ENCODE measurements around the gene FYB1.

The FYB1 gene

DNA sequence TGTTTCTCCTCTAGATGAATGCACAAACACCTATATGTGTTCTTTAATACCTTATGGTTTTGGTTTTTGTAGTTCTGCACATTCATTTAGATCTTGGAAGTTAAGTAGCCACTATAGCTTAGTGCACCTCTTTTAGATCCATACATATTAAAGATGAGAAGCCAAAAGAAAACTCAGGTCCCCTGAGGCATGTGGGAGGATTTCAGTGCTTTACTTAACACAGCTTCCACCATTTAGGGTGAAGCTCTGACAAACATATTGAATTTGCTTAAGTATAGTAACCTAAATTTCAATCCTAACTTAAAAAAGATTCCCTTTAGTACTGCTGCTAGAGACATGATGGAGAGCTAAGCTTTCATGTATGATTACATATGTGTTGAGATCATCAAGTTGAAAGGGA is 119.5 kb downstream of the FYB1 start:
- DNase-seq: no peak
- peaks cover 28% of the 10 kb centered on the region for H3K4me1 Mint-ChIP-seq
- no peak overlapping the region for H3K4me3 Mint-ChIP-seq
- H3K27ac Mint-ChIP-seq: peak overlapping the region; percentile 29
- no peaks in the 10 kb centered on the region for H3K27me3 Mint-ChIP-seq
- CTCF ChIA-PET: interaction anchor here (0.6 to 1.5 kb wide), 3 partner anchors 19 to 465 kb away, joined by 3 read pairs; no protein-coding TSS in a partner anchor
- H3K36me3 Mint-ChIP-seq: peaks cover 25% of the 10 kb centered on the region
- no peaks in the 10 kb centered on the region for H3K9me3 Mint-ChIP-seq

DNA sequence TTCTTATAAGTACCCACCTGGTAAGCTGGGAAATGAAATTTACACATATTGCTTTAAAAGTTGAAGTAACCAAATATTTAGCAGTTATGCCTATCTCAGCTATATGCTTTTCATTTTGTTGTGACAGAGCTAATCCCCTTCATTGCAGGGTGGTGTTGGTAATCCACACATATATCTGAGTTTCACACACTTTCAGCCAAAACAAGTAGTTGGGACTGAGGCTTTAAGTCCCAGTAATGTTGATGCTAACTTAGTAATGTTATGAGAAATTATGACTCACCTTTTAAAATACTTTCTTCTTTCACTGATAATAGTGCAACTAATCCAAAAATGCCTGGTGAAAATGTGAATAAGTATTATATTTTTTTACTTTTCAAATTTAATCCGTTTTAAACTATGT is 126.0 kb downstream of the FYB1 start:
- Mint-ChIP-seq H3K36me3 (no peaks in the 10 kb centered on the region), H3K27me3 (peaks cover 21% of the 10 kb centered on the region), H3K4me1 (no peaks in the 10 kb centered on the region), H3K4me3 (no peak overlapping the region), H3K9me3 (no peaks in the 10 kb centered on the region), H3K27ac (no peak overlapping the region)
- CTCF ChIA-PET: interaction anchor here (0.6 to 1.5 kb wide), 2 partner anchors 13 to 88 kb away, joined by 4 read pairs; no protein-coding TSS in a partner anchor
- no peak for DNase-seq

DNA sequence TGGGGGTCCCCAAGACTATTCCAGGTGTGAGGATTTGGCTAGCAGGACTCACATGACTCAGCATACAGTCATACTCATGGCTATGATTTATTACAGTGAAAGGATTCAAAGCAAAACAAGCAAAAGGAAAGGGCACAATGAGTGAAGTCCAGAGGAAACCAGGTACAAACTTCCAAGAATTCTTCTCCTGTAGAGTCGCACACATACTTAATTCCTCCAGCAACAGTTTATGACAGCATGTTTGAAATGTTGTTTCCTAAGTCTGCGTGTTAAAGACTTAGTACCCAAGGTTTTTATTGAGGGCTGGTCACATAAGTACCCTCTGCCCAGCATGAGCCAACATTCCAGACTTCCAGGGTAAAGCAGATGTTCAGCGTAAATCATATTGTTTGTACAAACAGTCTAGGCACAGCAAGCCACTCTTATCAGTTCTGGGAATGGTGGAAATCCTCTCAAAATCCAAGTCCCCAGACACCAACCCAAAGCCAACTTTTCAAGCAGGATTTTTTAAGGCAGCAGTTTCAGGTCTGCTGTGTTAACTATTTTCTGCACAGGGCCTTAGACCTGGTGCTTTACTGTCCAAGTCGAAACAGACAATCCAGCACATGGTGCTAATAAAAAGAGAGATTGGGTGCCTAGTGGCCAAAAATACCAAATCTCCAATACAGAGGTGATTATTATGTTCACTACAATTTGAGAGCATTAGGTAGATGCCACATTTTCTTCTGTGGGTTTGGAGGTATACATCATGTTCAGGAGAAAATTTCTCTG is 126.6 kb downstream of the FYB1 start:
- Mint-ChIP-seq H3K4me3 (no peak overlapping the region), H3K9me3 (no peaks in the 10 kb centered on the region), H3K27me3 (peaks cover 22% of the 10 kb centered on the region), H3K4me1 (no peaks in the 10 kb centered on the region), H3K27ac (no peak overlapping the region), H3K36me3 (no peaks in the 10 kb centered on the region)
- no peak for DNase-seq
- CTCF ChIA-PET: interaction anchor here (1.5 kb wide), 1 partner anchor 12 kb away, joined by 4 read pairs; no protein-coding TSS in a partner anchor

DNA sequence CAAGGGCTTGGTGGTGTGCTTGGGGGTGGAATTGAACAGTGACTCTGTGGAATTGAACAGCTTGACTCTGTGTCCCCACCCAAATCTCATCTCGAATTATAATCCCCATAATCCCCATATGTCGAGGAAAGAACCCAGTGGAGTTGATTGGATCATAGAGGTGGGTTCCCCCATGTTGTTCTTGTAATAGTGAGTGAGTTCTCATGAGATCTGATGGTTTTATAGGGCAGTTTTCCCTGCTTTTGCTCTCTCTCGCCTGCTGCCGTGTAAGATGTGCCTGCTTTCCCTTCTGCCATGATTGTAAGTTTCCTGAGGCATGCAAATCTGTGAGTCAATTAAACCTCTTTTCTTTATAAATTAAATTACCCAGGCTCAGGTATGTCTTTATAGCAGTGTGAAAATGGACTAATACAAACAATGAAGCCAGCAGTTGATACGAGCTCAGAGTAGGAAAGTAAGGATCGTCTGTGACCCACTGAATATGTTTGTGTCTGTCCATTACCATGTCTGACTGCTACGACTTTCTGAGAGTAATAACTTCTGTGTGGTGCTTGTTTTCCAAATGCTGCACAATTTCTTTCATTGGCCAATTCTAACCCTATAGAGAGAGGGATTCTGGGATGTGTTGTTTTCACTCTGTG is 127.3 kb downstream of the FYB1 start:
- DNase-seq: no peak
- CTCF ChIA-PET: no interaction called here
- Mint-ChIP-seq H3K9me3 (no peaks in the 10 kb centered on the region), H3K36me3 (no peaks in the 10 kb centered on the region), H3K27me3 (peaks cover 22% of the 10 kb centered on the region), H3K4me1 (no peaks in the 10 kb centered on the region), H3K4me3 (no peak overlapping the region), H3K27ac (no peak overlapping the region)

DNA sequence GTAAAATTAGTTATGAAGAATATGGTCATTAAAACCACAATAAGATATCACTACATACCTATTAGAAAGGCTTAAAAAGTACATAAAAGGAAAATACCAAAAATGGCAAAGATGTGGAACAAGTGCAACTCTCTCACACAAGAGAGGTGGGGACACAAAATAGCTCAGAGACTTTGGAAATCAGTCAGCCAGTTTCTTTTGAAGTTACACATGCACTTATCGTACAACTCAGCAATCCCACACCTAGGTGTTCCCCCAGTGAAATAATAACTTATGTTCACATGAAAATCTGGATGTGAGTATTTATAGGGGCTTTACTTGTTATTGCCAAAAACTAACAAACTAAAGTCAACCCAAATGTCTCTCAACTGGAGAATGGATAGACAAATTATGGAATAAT is 135.4 kb downstream of the FYB1 start:
- H3K27ac Mint-ChIP-seq: no peak overlapping the region
- CTCF ChIA-PET: no interaction called here
- no peak for DNase-seq
- H3K27me3 Mint-ChIP-seq: peaks cover 47% of the 10 kb centered on the region
- no peaks in the 10 kb centered on the region for H3K4me1 Mint-ChIP-seq
- H3K36me3 Mint-ChIP-seq: peaks cover 4% of the 10 kb centered on the region
- no peak overlapping the region for H3K4me3 Mint-ChIP-seq
- H3K9me3 Mint-ChIP-seq: no peaks in the 10 kb centered on the region

DNA sequence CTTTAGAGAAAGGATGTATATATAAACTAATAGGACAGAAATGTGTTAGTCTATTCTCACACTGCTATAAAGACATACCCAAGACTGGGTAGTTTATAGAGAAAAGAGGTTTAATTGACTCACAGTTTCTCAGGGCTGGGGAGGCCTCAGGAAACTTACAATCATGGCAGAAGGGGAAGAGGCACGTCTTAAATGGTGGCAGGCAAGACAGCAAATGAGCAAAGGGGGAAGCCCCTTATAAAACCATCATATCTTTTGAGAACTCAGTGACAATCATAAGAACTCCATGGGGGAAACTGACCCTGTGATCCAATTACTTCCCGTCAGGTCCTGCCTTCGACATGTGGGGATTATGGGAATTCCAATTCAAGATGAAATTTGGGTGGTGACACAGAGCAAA is 136.4 kb downstream of the FYB1 start:
- CTCF ChIA-PET: no interaction called here
- Mint-ChIP-seq H3K27ac (no peak overlapping the region), H3K9me3 (no peaks in the 10 kb centered on the region), H3K36me3 (peaks cover 4% of the 10 kb centered on the region), H3K4me3 (no peak overlapping the region), H3K4me1 (no peaks in the 10 kb centered on the region), H3K27me3 (peaks cover 41% of the 10 kb centered on the region)
- no peak for DNase-seq

DNA sequence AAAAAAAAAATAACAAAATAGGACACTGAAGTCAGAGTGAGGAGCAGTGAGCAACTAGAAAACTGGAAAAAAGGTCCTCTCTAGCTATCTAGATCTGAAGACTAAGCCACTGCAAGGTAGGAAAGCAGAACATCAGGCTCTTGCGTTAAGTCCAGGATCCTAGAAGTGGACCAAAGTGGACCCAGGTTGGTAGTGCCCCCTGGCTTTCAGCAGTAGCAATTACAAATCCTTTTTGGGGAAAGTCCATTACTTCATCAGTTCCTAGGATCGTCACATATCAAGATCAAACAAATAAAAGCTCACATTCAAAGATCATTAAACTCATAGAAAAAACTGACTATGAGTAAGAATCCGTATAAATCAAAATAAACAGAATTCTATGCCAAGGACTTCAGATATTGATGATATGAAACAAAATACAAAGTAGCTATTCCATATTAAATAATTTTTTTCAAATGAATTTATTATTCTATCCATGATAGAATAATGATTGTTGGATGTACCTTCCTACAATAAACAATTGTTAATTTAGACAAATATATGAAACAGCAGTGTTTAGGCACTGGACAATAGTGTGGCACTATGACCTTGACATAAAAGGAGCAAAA is 138.7 kb downstream of the FYB1 start:
- peak; percentile 42 for DNase-seq
- Mint-ChIP-seq H3K4me3 (no peak overlapping the region), H3K27me3 (peaks cover 40% of the 10 kb centered on the region)

DNA sequence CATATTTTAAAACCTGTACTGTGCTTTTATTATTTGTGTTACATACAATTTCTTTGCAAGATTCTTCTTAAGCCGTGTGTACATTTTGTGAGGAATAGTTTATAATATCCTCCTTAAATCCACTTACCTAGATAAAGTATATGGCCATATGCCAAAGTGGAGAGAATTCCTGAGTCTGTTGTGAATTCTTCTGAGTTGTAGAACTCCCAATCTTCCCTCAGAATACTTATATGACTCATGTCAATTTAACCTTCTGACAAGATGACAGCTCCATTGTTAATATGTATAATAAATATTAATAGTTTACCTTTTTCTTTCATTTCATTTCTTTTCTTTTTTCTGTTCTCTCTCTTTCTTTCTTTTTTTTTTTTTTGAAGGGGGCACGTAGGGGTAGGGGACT is 139.2 kb downstream of the FYB1 start:
- Mint-ChIP-seq H3K4me3 (no peak overlapping the region), H3K27me3 (peaks cover 40% of the 10 kb centered on the region), H3K36me3 (peaks cover 4% of the 10 kb centered on the region), H3K9me3 (no peaks in the 10 kb centered on the region), H3K27ac (no peak overlapping the region), H3K4me1 (peaks cover 22% of the 10 kb centered on the region)
- CTCF ChIA-PET: interaction anchor here (0.5 to 2.5 kb wide), 22 partner anchors 9 to 636 kb away, joined by 3 to 13 read pairs (median 4); no protein-coding TSS in a partner anchor
- no peak for DNase-seq

More for the DNA sequence above, 138.7 kb downstream of the FYB1 start:
- peaks cover 4% of the 10 kb centered on the region for H3K36me3 Mint-ChIP-seq
- no peak overlapping the region for H3K27ac Mint-ChIP-seq
- CTCF ChIA-PET: interaction anchor here (0.6 to 2.5 kb wide), 35 partner anchors 9 to 562 kb away, joined by 3 to 13 read pairs (median 4); no protein-coding TSS in a partner anchor
- H3K9me3 Mint-ChIP-seq: no peaks in the 10 kb centered on the region
- H3K4me1 Mint-ChIP-seq: peaks cover 18% of the 10 kb centered on the region

DNA sequence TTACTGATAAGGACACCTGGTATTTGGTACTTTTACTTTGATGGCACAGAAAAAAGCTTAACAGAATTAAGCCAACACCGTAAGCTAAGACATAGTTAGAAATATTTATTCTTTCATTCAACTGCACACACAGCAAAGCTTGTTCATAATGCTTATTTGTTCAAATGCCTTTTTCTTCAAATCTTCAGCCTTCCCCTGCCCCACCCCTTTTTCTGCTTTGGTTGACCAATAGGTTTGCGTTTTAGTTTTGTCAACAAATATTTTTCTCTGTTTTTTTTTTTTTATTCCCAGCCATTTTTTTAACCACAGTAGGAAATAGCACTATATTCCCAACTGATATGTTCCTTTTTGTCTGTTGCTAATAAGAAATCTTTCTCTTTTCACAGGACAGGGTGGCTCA is 140.2 kb downstream of the FYB1 start:
- Mint-ChIP-seq H3K4me3 (no peak overlapping the region), H3K27me3 (peaks cover 40% of the 10 kb centered on the region), H3K27ac (no peak overlapping the region), H3K9me3 (no peaks in the 10 kb centered on the region), H3K4me1 (peaks cover 24% of the 10 kb centered on the region), H3K36me3 (peaks cover 4% of the 10 kb centered on the region)
- CTCF ChIA-PET: interaction anchor here (1.1 to 2.5 kb wide), 5 partner anchors 12 to 249 kb away, joined by 3 to 8 read pairs (median 4); no protein-coding TSS in a partner anchor
- DNase-seq: no peak

DNA sequence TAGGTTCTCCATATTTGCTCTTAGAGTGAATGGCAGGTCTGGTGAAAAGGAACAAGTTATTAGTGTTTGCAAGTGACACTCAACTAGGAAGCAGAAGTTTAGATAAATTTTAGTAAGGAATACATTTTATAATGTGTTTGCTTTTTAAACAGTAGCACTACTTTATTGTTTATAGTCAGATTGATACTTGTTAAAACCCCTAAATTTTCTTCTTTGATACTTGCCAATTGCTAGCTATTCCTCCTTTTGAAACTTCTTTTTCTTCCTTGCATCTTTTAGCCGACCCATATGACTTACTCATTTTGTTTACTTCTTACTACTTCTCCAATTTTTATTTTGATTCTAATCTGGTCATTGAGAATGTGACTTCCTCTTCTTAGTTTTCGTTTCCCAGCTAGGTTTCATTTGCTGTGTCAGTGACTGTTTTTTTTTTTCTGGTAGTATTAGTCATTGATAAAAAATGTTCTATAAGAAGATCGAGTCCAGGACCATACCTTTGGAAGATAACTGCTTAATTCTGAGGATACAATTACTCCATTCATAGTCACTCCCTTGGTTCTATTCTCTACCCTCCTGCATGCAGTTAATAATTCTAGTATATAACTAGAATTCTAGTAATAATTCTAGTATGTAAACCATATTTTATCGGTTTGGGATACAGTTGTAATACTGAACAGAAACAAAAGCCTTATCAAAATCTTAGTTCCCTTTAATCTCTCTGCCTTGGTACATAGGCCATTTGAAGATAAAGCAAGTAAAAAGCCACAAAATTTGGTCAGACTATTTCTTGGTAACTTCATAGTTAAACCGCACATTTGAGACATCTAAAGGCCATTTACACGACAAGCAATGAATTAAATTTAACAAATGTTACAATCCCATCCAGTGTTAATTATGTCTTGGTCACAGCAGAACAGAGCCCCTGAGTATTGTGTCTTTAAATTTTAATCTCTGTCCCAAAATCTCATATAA is 142.3 kb downstream of the FYB1 start:
- peak overlapping the region; percentile 1 for H3K4me3 Mint-ChIP-seq
- H3K9me3 Mint-ChIP-seq: no peaks in the 10 kb centered on the region
- no peak for DNase-seq
- H3K36me3 Mint-ChIP-seq: peaks cover 9% of the 10 kb centered on the region
- H3K27ac Mint-ChIP-seq: peak overlapping the region; percentile 1
- peaks cover 32% of the 10 kb centered on the region for H3K4me1 Mint-ChIP-seq
- CTCF ChIA-PET: interaction anchor here (1.2 kb wide), 1 partner anchor 141 kb away, joined by 3 read pairs; no protein-coding TSS in a partner anchor
- H3K27me3 Mint-ChIP-seq: peaks cover 30% of the 10 kb centered on the region

DNA sequence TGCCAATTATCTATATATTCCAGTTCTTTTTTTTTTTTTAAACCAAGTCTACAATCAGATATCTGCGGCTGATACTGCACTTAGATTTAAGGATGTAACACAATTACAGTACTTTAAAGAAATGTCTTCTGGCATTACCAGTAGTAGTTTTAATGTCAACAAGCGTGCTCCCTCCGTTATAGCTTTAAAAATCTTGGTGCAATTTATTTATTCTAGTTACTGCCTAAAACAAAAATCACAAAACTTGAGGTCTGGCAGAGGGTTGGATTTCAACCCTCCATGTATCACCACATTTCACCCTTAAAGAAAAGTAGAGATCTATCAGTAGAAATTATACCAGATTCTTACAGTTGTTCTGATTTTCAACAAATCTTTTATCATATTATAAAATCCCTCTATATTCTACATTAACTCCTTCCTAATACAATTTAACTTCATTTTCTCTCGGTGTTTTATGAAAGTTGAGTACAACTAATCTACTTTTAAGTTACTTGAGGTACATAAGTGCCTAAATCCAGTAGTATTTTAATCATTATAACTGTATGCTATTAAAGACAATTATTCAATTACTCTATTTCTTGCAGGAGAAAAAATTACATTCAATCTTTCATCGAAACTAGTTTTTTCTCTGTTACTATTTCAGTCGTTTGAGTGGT is 143.1 kb downstream of the FYB1 start:
- H3K4me1 Mint-ChIP-seq: peaks cover 41% of the 10 kb centered on the region
- H3K27ac Mint-ChIP-seq: no peak overlapping the region
- CTCF ChIA-PET: interaction anchor here (0.6 to 1.2 kb wide), 3 partner anchors 30 to 141 kb away, joined by 3 read pairs; no protein-coding TSS in a partner anchor
- H3K27me3 Mint-ChIP-seq: peaks cover 24% of the 10 kb centered on the region
- no peaks in the 10 kb centered on the region for H3K9me3 Mint-ChIP-seq
- H3K4me3 Mint-ChIP-seq: peak overlapping the region; percentile 17
- peaks cover 15% of the 10 kb centered on the region for H3K36me3 Mint-ChIP-seq
- no peak for DNase-seq

DNA sequence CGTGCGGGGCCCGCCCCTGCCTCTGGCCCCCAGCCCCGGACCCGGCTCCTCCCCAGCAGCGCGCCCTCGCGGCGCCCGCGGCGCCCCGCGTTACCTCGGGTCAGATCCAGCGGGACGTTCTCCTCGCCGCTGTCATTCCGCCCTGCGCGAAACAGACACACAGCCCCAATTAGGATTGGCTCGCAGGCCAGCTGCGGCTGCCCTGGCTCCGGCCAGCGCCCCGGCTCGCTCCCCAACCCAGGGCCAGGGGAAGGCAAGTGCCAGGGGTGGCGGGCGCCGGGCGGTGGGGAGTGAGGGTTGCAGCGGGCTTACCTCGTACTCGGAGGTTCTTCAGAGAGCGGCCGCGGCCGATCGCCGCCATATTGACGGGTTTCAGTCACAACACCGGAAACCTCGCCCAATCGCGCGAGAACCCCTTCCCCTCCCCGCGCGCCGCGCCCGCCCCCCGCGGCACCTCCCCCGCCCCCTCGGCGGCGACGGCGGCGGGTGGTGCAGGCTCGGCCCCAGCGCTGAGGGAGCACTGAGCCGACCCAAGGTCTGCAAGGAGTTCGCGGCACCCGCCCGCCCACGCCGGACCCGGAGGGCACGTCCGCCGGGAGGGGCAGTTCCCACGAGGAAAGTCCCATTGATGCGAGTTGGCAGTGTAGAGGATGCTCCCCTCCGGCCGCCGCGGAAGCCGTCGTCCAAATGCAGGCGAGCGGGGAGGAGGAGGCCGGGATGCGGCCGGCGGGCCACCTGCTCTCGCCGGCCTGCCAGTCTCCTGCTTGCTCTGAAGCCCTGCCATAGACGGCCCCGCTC is 145.1 kb downstream of the FYB1 start, which contains the start of gene RICTOR:
Gene RICTOR (minus strand): TSS at position 383 of the 798 bp plus-strand sequence. CDS start 22 bp downstream, at position 361.
- Mint-ChIP-seq H3K36me3 (peaks cover 23% of the 10 kb centered on the region), H3K4me3 (peak within 1 kb of the TSS; percentile 91), H3K4me1 (peaks cover 48% of the 10 kb centered on the region), H3K27me3 (peaks cover 10% of the 10 kb centered on the region), H3K9me3 (no peaks in the 10 kb centered on the region), H3K27ac (peak within 1 kb of the TSS; percentile 98)
- CTCF ChIA-PET: no interaction called here
- peak; percentile 93 for DNase-seq
